Esophagus muscularis mucosa (tissue), 3 donors: ENCODE results near the gene GPRC5D.

Experiments used
- CTCF ChIP-seq, 3 experiments: fragments of 200-600 bp in 2 of 3; fragments of 450-650 bp in 1 of 3; sonication (generic) in 2 of 3; IDR thresholded peaks; one replicate each; pipeline ENCODE4 v1.5.1; 2017 to 2019; ENCODE audit warnings: antibody characterized with exemption in 3 of 3, mild to moderate bottlenecking in 2 of 3, moderate library complexity in 1 of 3
- POLR2A ChIP-seq: fragments of 450-650 bp; IDR thresholded peaks from one replicate; pipeline ENCODE4 v1.6.1; 2017; ENCODE audit warnings: antibody characterized with exemption, moderate library complexity, mild to moderate bottlenecking, low read depth
- POLR2AphosphoS5 ChIP-seq, 2 donors: sonication (generic); formaldehyde crosslinking; IDR thresholded peaks; one replicate each; pipeline ENCODE4 v1.6.1; 2017; ENCODE audit warnings: antibody characterized with exemption in 2 of 2

DNA sequence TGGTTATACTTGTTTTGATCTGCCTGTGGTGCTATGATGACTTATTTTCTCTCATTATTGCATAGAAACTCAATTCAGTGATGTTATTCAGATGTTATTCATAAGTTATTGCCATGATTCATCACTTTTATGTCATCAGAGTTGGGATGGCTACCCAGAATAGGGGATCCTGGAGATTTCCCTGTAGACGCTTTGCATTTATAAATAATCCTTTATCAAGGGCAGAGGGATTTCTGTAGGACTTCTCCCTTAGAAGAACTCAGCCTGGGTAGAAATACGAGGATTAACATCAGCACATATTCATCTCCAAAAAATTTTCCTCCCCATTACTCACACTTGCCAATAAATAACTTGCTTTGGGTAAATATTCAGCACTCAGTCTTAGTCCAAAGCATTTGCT lies 55.7 kb downstream of the GPRC5D start:
- TF ChIP-seq CTCF (IDR thresholded peaks at IDR 0.05) (no peak), POLR2A (no peak), POLR2AphosphoS5 (IDR thresholded peaks at IDR 0.05) (no peak)
